DOHH2 (cell line): ENCODE results near the gene EGLN2.
"Not testable (repeated sequence)": the region's sequence is repeated elsewhere in the genome, so short reads cannot be mapped to it uniquely, and the experiment has no call there.

ENCODE experiments used
- H3F3A ChIP-seq: fragments of 200-600 bp; sonication (generic), shearing (Covaris generic); 2 replicates; pipeline ENCODE4 v1.6.0; 2016; ENCODE audit warnings: antibody characterized with exemption, mild to moderate bottlenecking; ENCODE audit not compliant: control insufficient read depth, insufficient read depth
- H3K27ac ChIP-seq: fragments of 200-600 bp; sonication (generic); 2 replicates; pipeline ENCODE4 v1.5.1; 2014; ENCODE audit warnings: low read depth, mild to moderate bottlenecking, low read length, moderate library complexity
- H3K27me3 ChIP-seq: fragments of 200-600 bp; sonication (generic); 2 replicates; pipeline ENCODE4 v1.6.1; 2014; ENCODE audit warnings: mild to moderate bottlenecking, low read length, mixed read lengths; ENCODE audit not compliant: control insufficient read depth
- H3K36me3 ChIP-seq: fragments of 200-600 bp; sonication (generic); 2 replicates; pipeline ENCODE4 v1.6.1; 2014; ENCODE audit warnings: mild to moderate bottlenecking, low read length, moderate library complexity, mixed read lengths; ENCODE audit not compliant: control insufficient read depth
- H3K4me1 ChIP-seq: fragments of 200-600 bp; sonication (generic); 2 replicates; pipeline ENCODE4 v1.6.1; 2014; ENCODE audit warnings: mild to moderate bottlenecking, low read length, mixed read lengths; ENCODE audit not compliant: control insufficient read depth
- H3K4me2 ChIP-seq: fragments of 200-600 bp; sonication (generic); 2 replicates; pipeline ENCODE4 v1.6.0; 2014; ENCODE audit warnings: mild to moderate bottlenecking, low read length, moderate library complexity
- H3K4me3 ChIP-seq: fragments of 200-600 bp; sonication (generic); 2 replicates; pipeline ENCODE4 v1.5.1; 2014; ENCODE audit warnings: mild to moderate bottlenecking, low read length, mixed read lengths
- H3K79me2 ChIP-seq: fragments of 200-600 bp; sonication (generic); 2 replicates; pipeline ENCODE4 v1.6.1; 2014; ENCODE audit warnings: mild to moderate bottlenecking, low read length, mixed read lengths; ENCODE audit not compliant: control insufficient read depth
- H3K9me2 ChIP-seq: fragments of 200-600 bp; sonication (generic); replicated peaks from 2 replicates; pipeline ENCODE4 v1.6.1; 2014; ENCODE audit warnings: mild to moderate bottlenecking, low read length, mixed read lengths; ENCODE audit not compliant: control insufficient read depth
- H3K9me3 ChIP-seq: fragments of 200-600 bp; sonication (generic); 2 replicates; pipeline ENCODE4 v1.6.1; 2014; ENCODE audit warnings: antibody characterized with exemption, low read length, mixed read lengths; ENCODE audit not compliant: control insufficient read depth, insufficient read depth
- H4K20me1 ChIP-seq: fragments of 200-600 bp; sonication (generic); 2 replicates; pipeline ENCODE4 v1.6.0; 2014; ENCODE audit warnings: low read depth, mild to moderate bottlenecking, antibody characterized with exemption, low read length, moderate library complexity; ENCODE audit not compliant: control insufficient read depth, insufficient read depth
- EZH2phosphoT487 ChIP-seq: fragments of 200-600 bp; sonication (generic); IDR thresholded peaks from 2 replicates; pipeline ENCODE4 v1.6.1; 2017; ENCODE audit warnings: borderline replicate concordance, mild to moderate bottlenecking, antibody characterized with exemption, low read length, moderate library complexity, mixed read lengths
- TF ChIP-seq, protein P1 (sequence below): fragments of 200-600 bp; sonication (generic); IDR thresholded peaks from one replicate; pipeline ENCODE4 v1.5.1; 2014; ENCODE audit warnings: antibody characterized with exemption, mild to moderate bottlenecking, low read depth, low read length; ENCODE audit not compliant: poor library complexity, severe bottlenecking

EGLN2 gene

DNA sequence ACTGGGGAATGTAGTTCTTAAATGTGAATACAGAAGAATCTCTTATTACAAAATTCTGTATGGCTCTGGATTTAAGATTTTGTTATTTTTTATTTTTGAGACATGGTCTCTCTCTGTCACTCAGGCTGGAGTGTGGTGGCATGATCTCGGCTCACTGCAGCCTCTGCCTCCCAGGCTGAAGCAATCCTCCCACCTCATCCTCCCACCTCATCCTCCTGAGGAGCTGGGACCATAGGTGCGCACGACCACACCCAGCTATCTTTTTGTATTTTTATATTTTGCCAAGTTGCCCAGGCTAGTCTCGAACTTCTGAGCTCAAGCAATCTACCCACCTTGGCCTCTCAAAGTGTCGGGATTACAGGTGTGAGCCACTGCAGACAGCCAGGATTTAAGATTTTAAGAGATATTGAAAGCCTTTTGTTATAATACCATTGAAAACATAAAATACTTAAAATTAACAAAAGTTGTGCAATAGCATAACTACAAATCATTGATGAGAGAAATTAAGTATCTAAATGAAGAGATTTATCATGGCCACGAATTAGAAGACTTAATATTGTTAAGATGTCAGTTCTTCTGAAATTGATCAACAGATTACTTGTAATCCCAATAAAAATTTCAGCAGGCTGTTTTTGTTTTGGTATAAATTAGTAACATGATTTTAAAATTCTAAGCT is 37.9 kb downstream of the EGLN2 start:
- Histone ChIP-seq H3K27me3 (no peaks in the 10 kb centered on the region), H3K79me2 (no peaks in the 10 kb centered on the region), H3K4me3 (no peak overlapping the region), H3F3A (no peaks in the 10 kb centered on the region), H3K27ac (no peak overlapping the region), H3K9me2 (no peaks in the 10 kb centered on the region), H3K9me3 (no peaks in the 10 kb centered on the region), H3K4me1 (no peaks in the 10 kb centered on the region), H4K20me1 (no peaks in the 10 kb centered on the region), H3K4me2 (no peak overlapping the region), H3K36me3 (no peaks in the 10 kb centered on the region)
- TF ChIP-seq, protein P1, sequence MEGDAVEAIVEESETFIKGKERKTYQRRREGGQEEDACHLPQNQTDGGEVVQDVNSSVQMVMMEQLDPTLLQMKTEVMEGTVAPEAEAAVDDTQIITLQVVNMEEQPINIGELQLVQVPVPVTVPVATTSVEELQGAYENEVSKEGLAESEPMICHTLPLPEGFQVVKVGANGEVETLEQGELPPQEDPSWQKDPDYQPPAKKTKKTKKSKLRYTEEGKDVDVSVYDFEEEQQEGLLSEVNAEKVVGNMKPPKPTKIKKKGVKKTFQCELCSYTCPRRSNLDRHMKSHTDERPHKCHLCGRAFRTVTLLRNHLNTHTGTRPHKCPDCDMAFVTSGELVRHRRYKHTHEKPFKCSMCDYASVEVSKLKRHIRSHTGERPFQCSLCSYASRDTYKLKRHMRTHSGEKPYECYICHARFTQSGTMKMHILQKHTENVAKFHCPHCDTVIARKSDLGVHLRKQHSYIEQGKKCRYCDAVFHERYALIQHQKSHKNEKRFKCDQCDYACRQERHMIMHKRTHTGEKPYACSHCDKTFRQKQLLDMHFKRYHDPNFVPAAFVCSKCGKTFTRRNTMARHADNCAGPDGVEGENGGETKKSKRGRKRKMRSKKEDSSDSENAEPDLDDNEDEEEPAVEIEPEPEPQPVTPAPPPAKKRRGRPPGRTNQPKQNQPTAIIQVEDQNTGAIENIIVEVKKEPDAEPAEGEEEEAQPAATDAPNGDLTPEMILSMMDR: no peak
- TF ChIP-seq EZH2phosphoT487: no peak

DNA sequence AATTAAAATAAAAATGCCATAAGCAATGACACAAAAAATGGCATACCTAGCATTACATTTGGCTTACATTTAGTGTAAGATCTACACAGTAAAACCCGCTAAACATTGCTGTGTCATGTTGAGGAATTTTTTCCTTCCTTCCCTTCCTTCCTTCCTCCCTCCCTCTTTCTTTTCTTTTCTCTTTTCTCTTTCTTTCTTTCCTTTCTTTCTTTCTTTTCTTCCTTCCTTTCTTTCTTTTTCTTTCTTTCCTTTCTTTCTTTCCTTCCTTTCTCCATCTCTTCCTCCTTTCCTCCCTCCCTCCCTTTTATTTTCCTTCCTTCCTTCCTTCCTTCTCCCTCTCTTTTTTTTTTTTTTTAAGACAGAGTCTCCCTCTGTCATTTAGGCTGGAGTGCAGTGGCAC is 39.5 kb downstream of the EGLN2 start:
- not testable (repeated sequence) for H3K9me3 ChIP-seq, H3K9me2 ChIP-seq, H3K27me3 ChIP-seq, H3K4me2 ChIP-seq, H3K36me3 ChIP-seq, H3F3A ChIP-seq, H3K4me3 ChIP-seq, H3K79me2 ChIP-seq, H3K27ac ChIP-seq, H4K20me1 ChIP-seq, H3K4me1 ChIP-seq

DNA sequence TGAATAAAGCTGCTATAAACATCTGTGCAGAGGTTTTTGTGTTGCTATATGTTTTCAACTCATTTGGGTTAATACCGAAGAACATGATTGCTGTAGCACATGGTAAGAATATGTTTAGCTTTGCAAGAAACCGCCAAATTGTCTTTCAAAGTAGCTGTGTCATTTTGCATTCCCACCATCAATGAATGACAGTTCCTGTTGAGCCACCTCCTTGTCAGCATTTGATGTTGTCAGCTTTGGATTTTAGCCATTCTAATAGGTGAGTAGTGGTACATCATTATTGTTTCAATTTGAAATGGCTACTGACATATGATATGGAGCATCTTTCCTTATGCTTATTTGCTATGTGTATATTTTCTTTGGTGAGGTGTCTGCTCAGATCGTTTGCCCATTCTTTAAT is 43.0 kb downstream of the EGLN2 start:
- H3K79me2 ChIP-seq, H4K20me1 ChIP-seq, H3K9me3 ChIP-seq, H3K4me1 ChIP-seq, H3K27me3 ChIP-seq, H3K27ac ChIP-seq, H3F3A ChIP-seq, H3K4me2 ChIP-seq, H3K36me3 ChIP-seq, H3K4me3 ChIP-seq, H3K9me2 ChIP-seq: not testable (repeated sequence)

DNA sequence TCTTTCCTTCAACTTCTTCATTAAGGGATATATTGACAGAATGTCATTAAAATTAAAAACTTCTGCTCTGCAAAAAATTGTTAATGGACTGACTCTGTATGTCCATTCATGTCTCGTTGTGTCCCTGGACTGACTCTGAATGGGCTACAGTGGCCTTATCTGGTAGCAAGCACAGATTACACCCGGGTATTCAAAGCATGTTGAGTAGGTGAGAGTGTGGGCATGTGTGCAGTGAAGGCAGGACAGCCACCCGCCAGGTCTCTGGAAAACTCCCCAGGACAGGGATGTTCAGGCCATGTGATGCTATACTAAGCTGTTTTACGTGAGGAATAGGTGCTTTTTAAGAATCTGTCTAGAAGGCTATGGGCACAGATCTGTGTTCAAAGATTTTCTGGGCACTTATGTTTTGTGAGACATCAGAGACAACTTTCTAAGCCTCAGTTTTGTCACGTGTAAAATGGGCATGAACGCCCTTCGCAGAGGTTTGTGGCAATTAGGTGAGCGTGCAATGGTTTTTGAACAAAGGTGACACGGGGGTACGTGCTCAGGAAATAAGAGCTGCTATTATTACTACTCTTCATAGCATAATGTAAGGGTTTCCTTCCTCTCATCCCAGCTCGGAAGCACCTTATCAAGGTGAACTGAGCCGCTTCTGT is 44.1 kb downstream of the EGLN2 start:
- H3K36me3 ChIP-seq, H3K79me2 ChIP-seq, H3K9me2 ChIP-seq, H3K27ac ChIP-seq, H3K4me1 ChIP-seq, H3F3A ChIP-seq, H3K27me3 ChIP-seq, H3K9me3 ChIP-seq, H4K20me1 ChIP-seq: not testable (repeated sequence)
- H3K4me2 ChIP-seq: peak overlapping the region; percentile 52
- peak overlapping the region; percentile 52 for H3K4me3 ChIP-seq

DNA sequence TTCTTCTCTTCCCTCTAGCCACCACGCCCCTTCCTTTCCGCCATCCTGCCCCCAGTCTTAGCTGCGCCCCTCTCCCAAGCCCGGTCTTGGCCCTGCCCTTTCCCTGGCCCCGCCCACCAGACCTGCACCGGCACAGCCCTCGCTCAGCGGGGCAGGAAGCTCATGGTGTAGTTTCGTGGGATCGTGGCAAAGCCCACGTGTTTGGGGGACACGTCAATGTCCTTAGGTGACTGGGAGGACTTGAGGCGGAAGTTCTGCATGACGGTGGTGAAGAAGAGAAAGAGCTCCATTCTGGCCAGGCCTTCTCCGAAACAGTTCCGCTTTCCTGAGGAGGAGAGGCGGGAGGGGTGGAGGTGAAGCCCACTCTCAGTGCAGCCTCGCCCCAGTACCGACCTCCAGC is 44.7 kb downstream of the EGLN2 start:
- not testable (repeated sequence) for H3K36me3 ChIP-seq, H3K27ac ChIP-seq, H3F3A ChIP-seq, H3K4me1 ChIP-seq, H3K9me2 ChIP-seq, H3K79me2 ChIP-seq, H4K20me1 ChIP-seq, H3K9me3 ChIP-seq, H3K27me3 ChIP-seq
- H3K4me3 ChIP-seq: peak overlapping the region; percentile 52
- H3K4me2 ChIP-seq: peak overlapping the region; percentile 52

DNA sequence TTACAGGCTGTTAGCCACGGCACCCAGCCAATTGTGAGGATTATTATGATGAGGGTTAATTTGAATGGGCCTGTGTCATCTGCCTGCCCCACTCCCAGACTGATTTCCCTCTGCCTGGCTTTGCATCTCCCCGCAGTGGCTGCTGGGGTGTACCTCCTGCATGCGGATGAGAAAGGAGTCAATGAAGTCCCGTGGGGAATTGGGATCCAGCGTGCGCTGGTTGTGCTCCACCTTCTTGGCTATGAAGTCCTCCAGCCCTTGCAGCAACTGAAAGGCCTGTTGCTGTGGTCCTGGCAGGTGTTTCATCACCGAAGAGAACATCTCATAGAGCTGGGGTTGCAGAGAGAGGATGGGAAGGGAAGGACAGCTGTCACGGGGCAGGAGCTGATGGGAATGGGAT is 47.7 kb downstream of the EGLN2 start:
- not testable (repeated sequence) for H3K4me3 ChIP-seq, H3K9me3 ChIP-seq, H3K27ac ChIP-seq, H3K4me1 ChIP-seq, H3K4me2 ChIP-seq, H4K20me1 ChIP-seq, H3K36me3 ChIP-seq, H3F3A ChIP-seq, H3K79me2 ChIP-seq, H3K9me2 ChIP-seq, H3K27me3 ChIP-seq

DNA sequence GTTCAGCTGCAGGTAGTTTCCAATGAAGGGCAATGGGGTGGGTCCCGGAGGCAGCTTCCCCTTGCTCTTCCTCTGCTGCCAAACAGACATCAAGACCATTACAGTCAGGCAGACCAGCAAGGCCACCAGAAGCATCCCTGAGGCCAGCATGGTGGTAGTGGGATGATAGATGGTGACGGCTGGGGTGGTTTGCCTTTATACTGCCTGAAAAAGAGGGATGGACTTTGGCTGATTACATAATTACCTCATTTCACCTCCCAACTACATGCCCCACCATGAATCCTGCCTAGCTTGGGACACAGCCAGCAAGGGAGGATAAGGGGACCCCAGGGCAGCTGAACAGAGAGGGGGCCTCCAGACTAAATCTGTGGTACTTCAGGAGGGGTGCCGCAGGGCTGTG is 51.3 kb downstream of the EGLN2 start, which contains the start of gene CYP2A6:
Gene CYP2A6 (minus strand): TSS at position 171 of the 400 bp plus-strand sequence. CDS start 21 bp downstream, at position 150.
- not testable (repeated sequence) for H3K9me2 ChIP-seq, H3K27ac ChIP-seq

More for the DNA sequence above, 51.3 kb downstream of the EGLN2 start, which contains the start of gene CYP2A6:
- H4K20me1 ChIP-seq, H3K79me2 ChIP-seq, H3K4me3 ChIP-seq, H3F3A ChIP-seq, H3K27me3 ChIP-seq, H3K36me3 ChIP-seq, H3K4me1 ChIP-seq, H3K4me2 ChIP-seq, H3K9me3 ChIP-seq: not testable (repeated sequence)
